GM18873 (cell line): ENCODE measurements around the gene SLC25A42.

Experiments used
- ATAC-seq: cut with Tn5 transposase; IDR thresholded peaks from one replicate; pipeline ENCODE4 v1.9.1; 2021; ENCODE audit warnings: mild to moderate bottlenecking, moderate library complexity, moderate number of reproducible peaks; ENCODE audit not compliant: unreplicated experiment, low FRiP score

Gene SLC25A42

GRCh38 chr19:19154768-19155494, 91.1 kb downstream of the SLC25A42 start:
- ATAC-seq, result no peak

GRCh38 chr19:19155495-19156219, 91.9 kb downstream of the SLC25A42 start:
- peak; percentile 57 for ATAC-seq

- ATAC-seq, result no peak
These were observed 94.0 kb downstream of the SLC25A42 start for GRCh38 chr19:19157808-19158207.

GRCh38 chr19:19159534-19159933, 95.7 kb downstream of the SLC25A42 start:
- no peak for ATAC-seq

GRCh38 chr19:19160461-19161035, 96.8 kb downstream of the SLC25A42 start:
- no peak for ATAC-seq

- ATAC-seq, result no peak
These were observed 98.7 kb downstream of the SLC25A42 start for GRCh38 chr19:19162495-19162894.
